Measurements from ENCODE around the gene ULK3.

Gene ULK3

DNA sequence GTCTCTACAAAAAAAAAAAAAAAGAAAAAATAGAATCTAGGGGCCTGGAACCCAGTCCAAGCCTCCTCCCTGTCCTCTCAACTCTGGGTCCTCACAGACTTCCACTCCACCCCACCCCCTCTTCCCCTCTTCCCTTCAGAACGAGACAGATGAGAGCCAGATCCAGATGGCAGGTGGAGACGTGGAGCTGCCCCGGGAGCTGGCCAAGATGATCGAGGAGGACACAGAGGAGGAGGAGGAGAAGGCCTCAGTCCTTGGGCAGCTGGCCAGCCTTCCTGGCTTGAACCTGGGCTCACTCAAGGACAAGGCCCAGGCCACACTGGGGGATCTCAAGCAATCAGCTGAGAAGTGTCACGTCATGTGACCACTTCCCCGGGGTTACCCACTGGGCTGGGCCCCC, 13.0 kb downstream of the ULK3 start:
- TF ChIP-seq, protein P1, sequence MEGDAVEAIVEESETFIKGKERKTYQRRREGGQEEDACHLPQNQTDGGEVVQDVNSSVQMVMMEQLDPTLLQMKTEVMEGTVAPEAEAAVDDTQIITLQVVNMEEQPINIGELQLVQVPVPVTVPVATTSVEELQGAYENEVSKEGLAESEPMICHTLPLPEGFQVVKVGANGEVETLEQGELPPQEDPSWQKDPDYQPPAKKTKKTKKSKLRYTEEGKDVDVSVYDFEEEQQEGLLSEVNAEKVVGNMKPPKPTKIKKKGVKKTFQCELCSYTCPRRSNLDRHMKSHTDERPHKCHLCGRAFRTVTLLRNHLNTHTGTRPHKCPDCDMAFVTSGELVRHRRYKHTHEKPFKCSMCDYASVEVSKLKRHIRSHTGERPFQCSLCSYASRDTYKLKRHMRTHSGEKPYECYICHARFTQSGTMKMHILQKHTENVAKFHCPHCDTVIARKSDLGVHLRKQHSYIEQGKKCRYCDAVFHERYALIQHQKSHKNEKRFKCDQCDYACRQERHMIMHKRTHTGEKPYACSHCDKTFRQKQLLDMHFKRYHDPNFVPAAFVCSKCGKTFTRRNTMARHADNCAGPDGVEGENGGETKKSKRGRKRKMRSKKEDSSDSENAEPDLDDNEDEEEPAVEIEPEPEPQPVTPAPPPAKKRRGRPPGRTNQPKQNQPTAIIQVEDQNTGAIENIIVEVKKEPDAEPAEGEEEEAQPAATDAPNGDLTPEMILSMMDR (IDR thresholded peaks at IDR 0.05; ENCODE audit: insufficient read depth, low read depth, low read length, missing control alignments): no peak
- DNase-seq (ENCODE audit: low read depth): no peak
- no peak overlapping the region for H3K4me3 ChIP-seq (ENCODE audit: low read length)

DNA sequence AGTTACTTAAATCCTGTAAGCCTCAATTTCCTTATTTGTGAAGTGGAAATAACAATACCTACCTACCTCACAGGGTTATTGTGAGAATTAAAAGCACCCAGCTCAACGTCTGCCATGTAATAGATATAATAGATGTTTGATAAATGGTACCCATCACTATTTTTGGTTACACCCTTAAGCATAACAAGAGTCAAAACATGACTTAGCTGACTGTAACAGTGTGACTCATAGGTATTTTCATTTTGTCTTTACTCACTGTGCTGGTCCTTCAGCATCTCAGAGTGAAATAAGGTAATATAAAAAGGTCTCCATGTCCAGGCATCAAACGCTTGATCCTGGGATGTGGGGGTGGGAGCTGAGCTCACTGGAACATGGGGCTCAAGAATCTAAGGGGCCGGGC, 13.5 kb downstream of the ULK3 start:
- TF ChIP-seq, protein P1 (IDR thresholded peaks at IDR 0.05; ENCODE audit: insufficient read depth, low read depth, low read length, missing control alignments): no peak
- DNase-seq (ENCODE audit: low read depth): peak; percentile 48
- H3K4me3 ChIP-seq (ENCODE audit: low read length): no peak overlapping the region

DNA sequence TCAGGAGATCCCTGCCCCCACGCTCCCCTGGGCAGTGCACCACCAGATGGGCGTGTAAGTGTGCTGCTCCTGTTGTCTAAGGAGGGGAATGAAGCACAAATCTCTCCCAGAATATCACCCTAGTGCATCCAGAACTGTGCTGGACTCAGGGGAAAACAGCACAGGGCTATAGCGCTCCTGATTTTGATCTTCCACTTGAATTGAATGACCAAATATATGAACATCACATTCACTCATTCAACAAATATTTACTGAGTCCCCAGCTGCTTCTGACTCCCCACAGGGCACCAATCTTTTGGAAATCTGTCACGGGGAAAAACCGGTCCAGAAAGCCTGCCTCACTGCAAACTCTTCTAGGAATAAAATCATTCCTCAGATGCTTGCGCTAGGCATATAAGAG, 14.1 kb downstream of the ULK3 start:
- H3K4me3 ChIP-seq (ENCODE audit: low read length): no peak overlapping the region
- TF ChIP-seq, protein P1 (IDR thresholded peaks at IDR 0.05; ENCODE audit: insufficient read depth, low read depth, low read length, missing control alignments): no peak
- DNase-seq (ENCODE audit: low read depth): no peak

DNA sequence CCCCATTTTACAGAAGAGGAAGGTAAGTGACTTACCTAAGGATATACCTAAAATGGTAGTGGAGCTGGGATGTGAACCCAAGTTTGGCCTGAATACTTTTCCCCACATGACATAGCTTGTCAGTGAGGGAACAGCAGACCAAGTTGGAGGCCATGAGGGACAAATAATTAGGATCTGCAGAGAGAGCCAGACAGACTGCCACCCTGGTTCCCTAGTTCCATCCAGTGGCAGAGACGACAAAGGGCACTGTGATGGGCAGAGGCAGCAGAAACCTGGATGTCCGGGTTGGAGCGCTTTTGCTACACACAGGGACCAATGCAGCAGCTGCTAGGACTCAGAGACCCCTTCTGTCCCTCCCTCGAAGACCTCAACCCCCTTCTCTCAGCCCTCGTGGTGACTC, 15.3 kb downstream of the ULK3 start:
- DNase-seq (ENCODE audit: low read depth): no peak
- TF ChIP-seq, protein P1 (IDR thresholded peaks at IDR 0.05; ENCODE audit: insufficient read depth, low read depth, low read length, missing control alignments): no peak
- no peak overlapping the region for H3K4me3 ChIP-seq (ENCODE audit: low read length)

DNA sequence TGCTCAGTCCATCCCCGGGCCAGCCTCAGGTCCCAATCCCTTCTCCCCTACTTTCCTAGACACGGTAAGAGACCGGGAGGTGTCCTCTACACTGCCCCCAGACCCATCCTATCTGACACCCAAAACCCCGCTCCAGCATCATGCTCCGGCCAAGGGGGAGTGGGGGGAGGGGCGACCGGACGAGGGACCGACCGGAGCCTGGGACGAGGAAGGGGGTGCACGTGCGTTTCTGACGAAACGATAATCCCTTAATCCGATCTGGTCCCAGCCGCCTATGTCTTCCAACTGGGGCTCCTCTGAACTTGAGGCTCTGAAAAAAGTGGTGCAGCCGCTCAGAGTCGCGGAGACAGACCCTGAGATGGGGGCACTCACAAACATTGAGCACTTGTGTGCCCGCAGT, 16.0 kb downstream of the ULK3 start:
- DNase-seq (ENCODE audit: low read depth): no peak
- TF ChIP-seq, protein P1 (IDR thresholded peaks at IDR 0.05; ENCODE audit: insufficient read depth, low read depth, low read length, missing control alignments): no peak
- no peak overlapping the region for H3K4me3 ChIP-seq (ENCODE audit: low read length)

DNA sequence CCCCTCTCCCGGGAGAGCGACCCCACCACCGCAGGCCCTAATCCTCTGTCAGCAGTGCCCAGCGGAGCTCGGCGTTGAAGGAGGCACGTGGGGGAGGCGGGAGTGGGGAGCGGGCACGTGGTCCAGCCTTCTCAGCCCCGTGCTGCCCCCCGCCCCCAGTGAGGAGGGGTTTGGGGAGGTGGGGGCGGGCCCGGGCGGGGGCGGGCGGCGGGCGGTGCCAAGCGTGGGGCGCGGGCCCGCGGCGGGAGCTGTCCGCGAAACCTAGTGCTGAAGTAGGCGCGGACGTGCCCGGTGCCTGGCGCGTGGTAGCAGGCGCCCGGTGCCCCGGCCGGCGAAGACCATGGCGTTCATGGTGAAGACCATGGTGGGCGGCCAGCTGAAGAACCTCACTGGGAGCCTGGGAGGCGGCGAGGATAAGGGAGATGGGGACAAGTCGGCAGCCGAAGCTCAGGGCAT, 16.6 kb downstream of the ULK3 start, which contains the start of gene CPLX3:
CPLX3 (plus strand) TSS at position 264 of the 456 bp plus-strand sequence; CDS start at position 341, 77 bp downstream.
- peak; percentile 24 for DNase-seq (ENCODE audit: low read depth)
- H3K4me3 ChIP-seq (ENCODE audit: low read length): no peak within 1 kb of the TSS
- TF ChIP-seq, protein P1 (IDR thresholded peaks at IDR 0.05; ENCODE audit: insufficient read depth, low read depth, low read length, missing control alignments): no peak

DNA sequence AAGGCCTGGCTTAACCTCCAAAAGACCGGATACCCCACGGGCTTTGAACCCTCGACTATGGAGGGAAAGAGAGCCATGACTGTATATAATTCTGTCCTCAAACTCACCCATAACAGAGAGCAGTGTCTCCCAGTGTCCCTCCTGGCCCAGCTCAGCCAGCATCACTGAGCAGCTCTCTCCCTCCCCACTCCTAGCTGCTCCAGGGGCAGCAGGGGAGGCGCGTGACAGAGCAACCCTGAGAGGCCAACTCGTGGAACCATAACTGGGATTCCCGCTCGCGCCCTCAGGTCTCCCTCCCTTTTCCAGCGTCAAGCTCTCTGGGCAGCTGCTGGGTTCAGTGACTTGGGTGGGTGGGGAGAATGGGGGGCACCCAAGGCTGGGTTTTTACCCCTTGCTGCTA, 17.1 kb downstream of the ULK3 start:
- no peak for DNase-seq (ENCODE audit: low read depth)
- H3K4me3 ChIP-seq (ENCODE audit: low read length): no peak overlapping the region
- TF ChIP-seq, protein P1 (IDR thresholded peaks at IDR 0.05; ENCODE audit: insufficient read depth, low read depth, low read length, missing control alignments): no peak
